NCI-H1105 treated with DMSO at 0.1 percent for 48 hours (cell line): ENCODE data around the gene MRPL30.
"Not testable (repeated sequence)": the region's sequence is repeated elsewhere in the genome, so short reads cannot be mapped to it uniquely, and the experiment has no call there.

Source experiments
- DNase-seq: peaks from one replicate; lab custom pipeline; 2025; lab: John Stamatoyannopoulos, UW

MRPL30 gene

DNA sequence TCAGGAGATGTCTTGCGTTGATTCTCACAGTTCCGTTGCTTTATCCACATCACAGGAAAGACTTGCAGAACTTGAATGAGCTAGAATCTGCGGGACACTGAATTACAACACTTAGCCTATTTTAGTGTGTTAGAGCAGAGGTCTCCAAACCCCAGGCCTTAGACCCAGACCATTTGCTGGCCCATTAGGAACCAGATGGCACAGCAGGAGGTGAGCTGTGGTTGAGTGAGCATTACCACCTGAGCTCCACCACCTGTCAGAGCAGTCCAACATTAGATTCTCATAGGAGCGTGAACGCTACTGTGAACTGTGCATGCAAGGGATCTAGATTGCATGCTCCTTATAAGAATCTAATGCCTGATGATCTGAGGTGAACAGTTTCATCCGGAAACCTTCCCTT lies 3.8 kb downstream of the MRPL30 start:
- DNase-seq, result no peak

DNA sequence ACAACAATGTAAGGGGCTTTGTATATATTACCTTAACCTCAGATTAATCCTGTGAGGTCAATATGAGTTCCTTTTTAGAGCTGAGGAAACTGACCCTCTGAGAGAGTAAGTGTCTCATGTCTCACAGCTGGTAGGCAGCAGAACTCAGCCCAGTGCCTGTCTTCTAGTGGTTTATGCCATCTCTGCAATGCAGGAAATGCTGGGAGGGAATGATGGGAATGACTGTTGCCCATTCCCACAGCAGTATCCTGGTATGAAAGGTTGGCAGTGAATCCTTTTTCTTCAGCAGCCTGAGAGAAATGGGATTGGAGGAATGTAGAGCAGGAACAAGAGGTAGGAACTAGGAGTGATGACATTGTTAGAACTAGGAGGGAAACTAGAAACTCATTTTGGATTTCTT lies 6.0 kb downstream of the MRPL30 start:
- DNase-seq, result no peak

DNA sequence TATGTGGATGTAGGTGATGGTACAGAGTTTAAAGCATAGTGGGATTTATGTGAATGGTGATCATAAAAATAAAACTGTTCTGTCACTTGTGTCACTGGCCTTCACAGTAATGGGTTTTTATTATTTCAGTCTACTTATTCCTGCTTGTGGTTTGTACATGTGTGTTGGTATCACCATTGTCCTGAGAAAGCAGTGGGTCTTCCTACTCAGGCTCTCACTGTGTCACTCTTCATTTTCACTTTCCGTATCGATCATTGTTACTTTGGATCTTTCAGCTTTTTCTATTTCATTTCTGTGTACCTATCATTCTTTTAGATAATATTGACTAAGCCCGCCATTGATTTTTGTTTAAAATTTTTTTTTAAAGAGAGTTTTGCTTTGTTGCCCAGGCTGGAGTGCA lies 7.4 kb downstream of the MRPL30 start:
- DNase-seq, result no peak

DNA sequence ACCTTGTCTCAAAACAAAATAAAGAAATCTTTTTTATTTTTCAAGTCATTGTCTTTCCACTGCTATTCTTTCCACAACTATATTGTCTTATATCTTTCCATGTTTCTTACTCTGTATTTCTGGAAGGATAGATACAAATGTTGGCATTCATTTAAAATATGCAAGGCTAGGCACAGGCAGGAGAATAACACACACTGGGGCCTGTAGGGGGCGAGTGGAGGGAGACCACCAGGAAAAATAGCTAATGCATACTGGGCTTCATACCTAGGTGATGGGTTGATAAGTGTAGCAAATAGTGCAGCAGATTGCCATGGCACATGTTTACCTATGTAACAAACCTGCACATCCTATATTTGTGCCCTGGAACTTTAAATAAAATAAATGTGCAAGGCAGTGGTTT lies 9.6 kb downstream of the MRPL30 start:
- DNase-seq, result no peak

DNA sequence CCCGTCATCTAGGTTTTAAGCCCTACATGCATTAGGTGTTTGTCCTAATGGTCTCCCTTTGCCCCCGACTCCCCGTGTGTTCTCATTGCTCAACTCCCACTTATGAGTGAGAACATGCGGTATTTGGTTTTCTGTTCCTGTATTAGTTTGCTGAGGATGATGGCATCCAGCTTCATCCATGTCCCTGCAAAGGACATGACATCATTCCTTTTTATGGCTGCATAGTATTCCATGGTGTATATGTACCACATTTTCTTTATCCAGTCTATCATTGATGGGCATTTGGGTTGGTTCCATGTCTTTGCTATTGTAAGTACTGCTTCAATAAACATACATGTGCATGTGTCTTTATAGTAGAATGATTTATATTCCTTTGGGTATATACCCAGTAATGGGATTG lies 11.4 kb downstream of the MRPL30 start:
- not testable (repeated sequence) for DNase-seq

DNA sequence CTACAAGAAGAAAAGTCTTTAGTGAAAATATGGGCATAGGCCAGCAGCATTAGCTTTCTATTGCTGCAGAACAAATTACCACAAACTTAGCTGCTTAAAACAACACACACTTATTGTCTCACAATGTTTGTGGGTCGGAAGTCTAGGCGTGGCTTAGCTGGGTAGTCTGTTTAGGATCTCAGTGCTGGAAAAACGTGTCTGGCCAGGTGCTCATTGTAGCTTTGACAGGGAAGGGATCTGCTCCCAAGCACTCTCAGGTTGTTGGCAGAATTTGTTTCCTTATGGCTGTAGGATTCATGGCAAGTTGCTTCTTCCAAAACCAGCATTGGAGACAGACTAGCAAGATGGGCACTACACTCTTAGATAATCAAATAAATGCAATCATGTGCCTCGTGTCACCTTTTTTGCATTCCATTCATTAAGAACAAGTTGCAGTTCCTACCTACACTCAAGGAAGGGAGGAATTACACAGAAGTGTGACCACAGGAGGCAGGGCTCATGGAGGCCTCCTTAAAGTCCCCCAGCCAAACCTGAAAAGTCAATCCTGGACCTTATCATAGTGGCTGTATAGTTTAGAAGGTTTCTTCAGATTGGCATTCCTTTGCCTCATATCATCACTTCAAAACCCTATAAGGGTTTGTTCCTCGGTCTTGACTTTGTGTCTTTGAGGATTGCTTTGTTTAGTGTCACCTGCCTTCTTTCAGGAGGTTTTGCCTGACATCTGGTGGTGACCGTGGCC lies 17.3 kb downstream of the MRPL30 start:
- DNase-seq, result no peak

DNA sequence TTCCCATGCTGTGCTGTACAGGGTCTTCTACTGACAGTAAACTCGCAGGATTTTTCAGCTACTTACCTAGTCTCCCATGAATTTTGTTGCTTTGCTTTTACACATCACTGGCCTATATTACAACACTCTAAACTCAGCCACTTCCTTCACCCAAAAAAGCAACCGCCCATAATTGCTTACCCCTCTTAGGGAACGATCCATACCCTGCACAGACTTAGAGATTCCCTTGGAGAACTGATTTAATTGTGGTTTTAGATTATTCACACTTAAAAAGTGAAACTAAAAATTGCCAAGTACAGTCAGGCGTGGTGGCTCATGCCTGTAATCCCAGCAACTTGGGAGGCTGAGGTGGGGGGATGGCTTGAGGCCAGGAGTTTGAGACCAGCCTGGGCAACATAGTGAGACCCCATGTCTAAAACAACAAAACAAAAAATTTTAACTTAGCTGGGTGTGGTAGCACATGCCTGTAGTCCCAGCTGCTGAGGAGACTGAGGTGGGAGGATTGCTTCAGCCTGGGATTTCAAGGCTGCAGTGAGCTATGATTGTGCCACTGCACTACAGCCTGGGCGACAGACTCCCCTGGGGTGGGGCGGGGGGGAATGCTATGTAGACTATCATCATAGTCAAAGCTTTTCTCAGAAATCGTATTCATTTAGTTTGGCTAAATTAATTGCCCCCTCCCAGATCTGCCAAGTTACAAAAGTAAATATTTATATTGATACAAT lies 19.3 kb downstream of the MRPL30 start:
- DNase-seq, result no peak

DNA sequence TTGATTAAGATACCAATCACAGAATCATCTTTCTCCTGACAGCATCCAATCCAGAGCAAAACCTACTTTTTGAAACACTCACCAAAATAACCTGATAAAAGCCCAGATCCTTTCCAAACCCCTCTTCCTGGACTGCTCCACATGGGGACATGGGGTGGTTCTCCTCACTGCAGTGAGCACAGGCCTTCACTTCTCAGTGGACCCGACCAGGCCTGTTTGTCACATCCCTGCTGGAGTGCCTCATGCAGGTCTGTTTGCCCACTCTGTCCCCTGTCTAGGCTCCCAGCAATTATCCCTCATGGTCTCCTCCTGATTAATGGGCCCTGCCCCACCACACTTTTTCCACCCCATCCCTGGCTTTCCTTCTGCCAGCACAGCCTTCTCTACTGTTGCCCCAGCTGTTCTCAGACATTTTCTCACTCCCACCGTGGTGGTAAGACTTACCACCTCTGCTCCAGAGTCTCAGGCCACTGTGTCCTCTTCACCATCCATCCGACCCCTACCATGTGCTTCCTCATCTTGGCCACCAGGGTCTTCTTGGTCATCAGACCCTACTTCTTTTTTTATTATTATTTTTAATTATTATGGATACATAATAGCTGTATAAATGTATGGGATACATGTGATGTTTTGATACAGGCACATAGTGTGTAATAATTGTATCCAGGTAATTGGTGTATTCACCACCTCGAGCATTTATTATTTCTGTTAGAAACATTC lies 21.1 kb downstream of the MRPL30 start:
- no peak for DNase-seq

DNA sequence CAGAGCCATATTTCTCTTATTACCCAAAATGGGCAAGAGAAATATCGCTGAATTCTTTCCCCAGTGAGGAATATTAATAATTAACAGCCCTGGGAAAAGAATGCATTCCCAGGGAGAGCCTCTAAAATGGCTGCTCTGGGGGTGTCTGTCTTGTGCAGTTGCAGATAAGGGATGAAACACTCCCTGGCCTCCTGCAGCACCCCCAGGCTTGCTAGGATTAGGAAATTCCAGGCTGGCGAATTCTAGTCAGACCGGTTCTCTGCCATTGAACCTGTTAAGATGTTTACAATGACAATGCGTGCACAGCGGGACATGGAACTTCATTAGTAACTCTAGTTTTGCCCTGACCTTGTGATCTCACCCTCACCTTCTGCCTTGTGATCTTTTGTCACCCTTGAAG lies 24.5 kb downstream of the MRPL30 start:
- DNase-seq, result no peak

DNA sequence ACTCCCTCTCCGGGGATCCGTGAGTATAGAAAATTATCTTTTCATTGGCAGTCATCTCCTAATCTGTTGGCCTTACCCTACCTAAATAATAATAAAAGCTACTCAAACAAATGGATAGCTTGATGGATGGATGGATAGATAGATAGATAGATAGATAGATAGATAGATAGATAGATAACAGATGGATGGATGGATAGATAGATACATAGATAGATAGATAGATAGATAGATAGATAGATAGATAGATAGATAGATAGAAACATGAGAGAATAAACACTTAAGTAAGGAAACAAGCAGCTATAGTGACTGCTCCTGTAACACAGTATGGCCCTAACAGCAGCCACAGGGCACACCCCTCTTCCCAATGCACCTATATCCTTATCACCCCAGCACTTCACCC lies 35.1 kb downstream of the MRPL30 start:
- DNase-seq, result no peak

DNA sequence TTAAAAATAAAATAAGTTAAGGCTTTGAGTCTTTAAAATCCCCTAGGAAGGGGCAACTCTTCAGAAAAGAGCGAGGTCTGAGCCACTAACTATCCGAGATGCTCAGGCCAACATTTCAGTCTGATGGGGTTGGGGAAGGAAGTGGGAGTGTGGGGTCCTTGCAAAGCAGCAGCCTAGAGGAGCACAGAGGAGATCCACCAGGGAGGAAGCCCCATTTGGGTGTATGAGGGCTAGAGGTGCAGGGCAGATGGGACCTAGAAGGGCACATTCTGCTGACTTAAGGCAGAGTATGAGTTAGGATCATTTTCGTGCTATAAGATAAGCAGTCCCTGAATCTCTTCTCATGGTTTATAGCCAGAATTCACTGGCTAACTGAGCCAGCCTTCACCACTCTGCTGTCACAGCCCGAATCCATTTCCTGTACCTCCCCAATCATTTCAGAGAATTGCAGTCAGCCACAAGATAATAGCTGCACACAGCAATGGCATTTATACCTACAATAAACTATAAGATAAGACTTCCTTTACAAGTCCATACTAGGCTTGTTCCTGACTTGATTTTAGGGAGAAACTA lies 37.0 kb downstream of the MRPL30 start:
- no peak for DNase-seq

DNA sequence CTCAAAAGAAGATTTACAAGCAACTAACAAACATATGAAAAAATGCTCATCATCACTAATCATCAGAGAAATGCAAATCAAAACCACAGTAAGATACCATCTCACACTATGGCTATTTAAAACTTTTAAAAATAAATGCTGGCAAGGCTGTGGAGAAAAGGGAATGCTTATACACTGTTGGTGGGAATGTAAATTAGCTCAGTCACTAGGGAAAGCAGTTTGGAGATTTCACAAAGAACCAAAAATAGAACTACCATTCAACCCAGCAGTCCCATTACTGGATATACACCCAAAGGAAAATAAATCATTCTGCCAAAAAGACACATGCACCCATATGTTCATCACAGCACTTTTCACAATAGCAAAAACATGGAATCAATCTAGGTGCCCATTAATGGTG lies 52.2 kb downstream of the MRPL30 start:
- DNase-seq, result not testable (repeated sequence)

DNA sequence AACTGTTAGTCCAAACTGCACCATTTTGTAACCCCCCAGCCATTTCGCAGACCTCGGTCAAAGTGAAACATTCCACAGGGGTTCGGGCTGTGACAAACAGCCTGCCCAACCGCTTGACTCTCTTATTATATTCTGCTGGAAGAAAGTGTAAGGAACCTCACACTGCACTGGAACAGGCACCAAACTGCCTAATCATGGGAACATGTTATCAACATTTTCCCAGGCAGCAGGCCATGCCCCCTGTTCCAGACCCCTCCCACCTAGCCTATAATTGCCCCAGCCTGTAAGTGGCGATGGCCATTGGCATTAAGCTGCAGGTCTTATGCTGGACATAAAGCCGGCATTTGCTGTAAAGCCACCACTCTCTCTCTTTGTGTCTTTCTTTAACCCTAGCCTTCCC lies 57.6 kb downstream of the MRPL30 start:
- no peak for DNase-seq

DNA sequence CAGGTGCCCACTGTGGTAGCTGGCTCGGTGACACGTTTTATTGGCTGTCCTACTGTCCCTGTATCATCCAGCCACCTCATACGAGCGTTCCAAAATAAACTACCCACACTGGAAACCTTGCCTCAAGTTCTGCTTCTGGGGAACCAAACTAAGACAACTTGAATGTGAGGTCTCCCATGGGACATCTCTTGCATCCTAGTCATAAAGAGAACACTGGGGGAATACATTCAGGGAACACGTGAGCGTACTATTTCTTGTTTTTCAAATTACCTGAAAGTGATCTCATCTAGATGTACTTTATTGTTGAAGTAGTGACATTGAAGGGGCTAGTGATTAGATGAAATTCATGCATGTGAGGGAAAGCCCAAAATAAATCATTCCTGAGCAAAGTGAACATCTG lies 59.4 kb downstream of the MRPL30 start:
- DNase-seq, result no peak

DNA sequence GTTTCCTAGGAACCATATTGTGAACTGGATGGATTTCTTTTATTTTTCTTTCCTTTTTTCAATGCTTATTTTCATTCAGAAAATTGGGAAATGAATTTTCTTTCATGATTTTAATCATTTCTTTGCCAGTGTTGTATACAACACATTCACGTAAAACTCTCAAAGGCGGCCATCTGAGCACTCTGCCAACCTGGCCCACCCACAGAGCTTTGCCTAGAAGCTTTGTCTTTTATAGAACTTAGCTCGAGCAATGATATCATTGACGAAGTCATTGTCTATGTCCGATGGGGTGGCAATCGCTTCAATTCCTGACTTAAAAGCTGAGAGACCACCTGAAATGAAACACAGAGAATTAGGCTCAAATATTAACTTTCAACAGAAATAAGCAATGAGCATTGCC lies 61.2 kb downstream of the MRPL30 start:
- DNase-seq, result no peak
